Gastrocnemius medialis (tissue), 4 donors: ENCODE data around the gene LEKR1.

ENCODE experiments used
- CTCF ChIP-seq, 5 experiments: fragments of 450-650 bp in 3 of 5; fragments of 200-600 bp in 2 of 5; sonication (generic) in 2 of 5; IDR thresholded peaks in 4 of 5; conservative IDR thresholded peaks in 1 of 5; 1 replicate in 4 of 5; 2 replicates in 1 of 5; pipeline ENCODE4 v1.5.1; 2016 to 2019; ENCODE audit warnings: antibody characterized with exemption in 5 of 5, mild to moderate bottlenecking in 3 of 5, moderate library complexity in 3 of 5
- POLR2A ChIP-seq, 2 donors: fragments of 450-650 bp; IDR thresholded peaks; one replicate each; pipeline ENCODE4 v1.6.1; 2017; ENCODE audit warnings: antibody characterized with exemption in 2 of 2, mild to moderate bottlenecking in 2 of 2, moderate library complexity in 2 of 2

GRCh38 chr3:157092230-157092629 lies 266.1 kb downstream of the LEKR1 start:
- TF ChIP-seq CTCF (IDR thresholded peaks at IDR 0.05 in 4 of 5, conservative IDR thresholded peaks at IDR 0.05 in 1 of 5) (no peak), POLR2A (IDR thresholded peaks at IDR 0.05) (no peak)
